Nephron progenitor cell (in vitro differentiated cells): ENCODE measurements around the gene CCDC120.

Experiments
- DNase-seq: peaks from one replicate; pipeline ENCODE4 v3.0.0; 2021
- H3K27ac Mint-ChIP-seq: 2 replicates; pipeline ENCODE4 v1.8.0; 2021; ENCODE audit warnings: mild to moderate bottlenecking, moderate library complexity, mixed read lengths
- H3K27me3 Mint-ChIP-seq: 2 replicates; pipeline ENCODE4 v1.8.0; 2021; ENCODE audit warnings: mild to moderate bottlenecking, low read depth, mixed read lengths; ENCODE audit not compliant: poor library complexity
- H3K36me3 Mint-ChIP-seq: 2 replicates; pipeline ENCODE4 v1.8.0; 2021; ENCODE audit warnings: low read depth, mixed read lengths
- H3K4me1 Mint-ChIP-seq: 2 replicates; pipeline ENCODE4 v1.8.0; 2021; ENCODE audit warnings: mixed read lengths
- H3K4me3 Mint-ChIP-seq: 2 replicates; pipeline ENCODE4 v1.8.0; 2021; ENCODE audit warnings: mild to moderate bottlenecking, moderate library complexity, mixed read lengths
- H3K9me3 Mint-ChIP-seq: 2 replicates; pipeline ENCODE4 v1.8.0; 2021; ENCODE audit warnings: mild to moderate bottlenecking, moderate library complexity, mixed read lengths
- TF ChIP-seq, protein P1 (sequence below): fragments of 200-600 bp; sonication (generic); IDR thresholded peaks from 2 replicates; pipeline ENCODE4 v1.5.0; 2021; ENCODE audit warnings: antibody characterized with exemption

CCDC120 gene

DNA sequence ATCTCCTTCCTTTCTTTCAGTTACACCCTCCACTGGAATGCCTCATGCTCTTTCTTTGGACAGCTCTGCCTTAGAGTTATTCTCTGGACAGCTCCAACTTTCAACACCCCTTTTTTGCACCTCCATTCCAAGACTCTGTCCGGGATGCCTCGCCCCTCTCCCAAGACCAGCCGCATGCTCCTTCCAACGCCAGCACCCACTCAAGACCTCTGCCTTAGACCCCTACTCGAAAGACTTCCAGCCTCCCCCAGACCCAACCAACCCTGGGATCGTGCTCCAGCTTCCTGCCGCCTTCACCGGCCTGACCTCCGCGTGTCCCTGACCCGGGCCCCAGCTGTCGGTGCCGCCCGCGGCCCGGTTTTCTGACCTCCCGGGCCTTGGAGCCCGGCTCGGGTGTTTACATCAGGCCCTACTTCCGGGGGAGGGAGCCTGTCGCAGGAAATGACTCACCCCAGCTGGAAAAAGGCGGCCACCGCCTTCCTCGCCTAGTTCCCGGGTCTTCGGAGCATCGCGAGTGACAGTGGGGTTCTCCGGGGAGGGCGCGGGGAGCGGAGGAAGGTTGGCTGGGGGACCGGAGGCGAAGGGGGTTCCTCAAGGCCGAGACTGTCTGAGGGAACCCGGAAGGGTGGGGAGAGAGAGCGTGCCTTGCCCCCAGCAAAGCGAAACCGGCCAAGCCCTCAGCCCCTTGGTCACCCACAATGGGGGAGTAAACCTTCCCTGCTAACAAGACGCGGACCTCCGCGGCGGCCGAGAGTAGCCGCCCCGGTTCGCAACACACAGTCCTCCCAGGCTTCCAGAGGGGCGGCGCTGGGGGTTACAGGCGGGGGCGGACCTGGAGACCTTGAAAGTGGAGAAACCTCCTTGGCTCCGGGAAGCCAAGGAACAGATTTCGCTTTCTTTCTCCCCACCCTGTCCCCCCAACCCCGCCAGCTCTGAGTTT lies 21.0 kb downstream of the CCDC120 start, which contains the start of gene WDR45:
TSS of gene WDR45 (minus strand) at position 399 of the 940 bp plus-strand sequence. CDS start 1,792 bp downstream, outside the sequence.
- H3K36me3 Mint-ChIP-seq, result no peaks in the 10 kb centered on the region
- TF ChIP-seq, protein P1, sequence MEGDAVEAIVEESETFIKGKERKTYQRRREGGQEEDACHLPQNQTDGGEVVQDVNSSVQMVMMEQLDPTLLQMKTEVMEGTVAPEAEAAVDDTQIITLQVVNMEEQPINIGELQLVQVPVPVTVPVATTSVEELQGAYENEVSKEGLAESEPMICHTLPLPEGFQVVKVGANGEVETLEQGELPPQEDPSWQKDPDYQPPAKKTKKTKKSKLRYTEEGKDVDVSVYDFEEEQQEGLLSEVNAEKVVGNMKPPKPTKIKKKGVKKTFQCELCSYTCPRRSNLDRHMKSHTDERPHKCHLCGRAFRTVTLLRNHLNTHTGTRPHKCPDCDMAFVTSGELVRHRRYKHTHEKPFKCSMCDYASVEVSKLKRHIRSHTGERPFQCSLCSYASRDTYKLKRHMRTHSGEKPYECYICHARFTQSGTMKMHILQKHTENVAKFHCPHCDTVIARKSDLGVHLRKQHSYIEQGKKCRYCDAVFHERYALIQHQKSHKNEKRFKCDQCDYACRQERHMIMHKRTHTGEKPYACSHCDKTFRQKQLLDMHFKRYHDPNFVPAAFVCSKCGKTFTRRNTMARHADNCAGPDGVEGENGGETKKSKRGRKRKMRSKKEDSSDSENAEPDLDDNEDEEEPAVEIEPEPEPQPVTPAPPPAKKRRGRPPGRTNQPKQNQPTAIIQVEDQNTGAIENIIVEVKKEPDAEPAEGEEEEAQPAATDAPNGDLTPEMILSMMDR, result no peak
- peaks cover 37% of the 10 kb centered on the region for H3K9me3 Mint-ChIP-seq
- no peaks in the 10 kb centered on the region for H3K27me3 Mint-ChIP-seq
- peak within 1 kb of the TSS; percentile 91 for H3K4me3 Mint-ChIP-seq
- peak within 1 kb of the TSS; percentile 97 for H3K27ac Mint-ChIP-seq
- H3K4me1 Mint-ChIP-seq, result peaks cover 12% of the 10 kb centered on the region
- DNase-seq, result peak; percentile 58

DNA sequence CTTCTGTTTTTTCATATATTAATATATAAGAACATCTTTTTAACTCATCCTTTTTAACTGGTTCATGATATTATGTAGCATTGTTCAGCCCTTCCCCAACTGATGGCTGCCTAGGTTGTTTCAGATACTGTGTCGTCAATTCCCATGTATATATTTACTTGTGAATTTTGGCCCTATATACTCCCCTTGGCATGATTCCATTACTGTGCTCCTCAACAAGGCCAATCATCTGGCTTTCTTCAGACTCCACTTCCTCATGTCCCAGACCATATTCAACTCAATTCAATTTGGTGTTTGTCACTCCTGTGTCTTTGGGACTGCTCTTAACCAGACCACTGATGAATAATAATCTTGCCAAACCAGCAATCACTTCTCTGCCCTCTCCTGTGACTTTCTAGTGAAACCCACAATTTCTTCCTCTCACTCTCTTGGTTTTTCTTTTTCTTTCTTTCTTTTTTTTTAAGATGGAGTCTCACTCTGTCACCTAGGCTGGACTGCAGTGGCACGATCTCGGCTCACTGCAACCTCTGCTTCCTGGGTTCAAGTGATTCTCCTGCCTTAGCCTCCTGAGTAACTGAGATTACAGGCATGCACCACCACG lies 23.6 kb downstream of the CCDC120 start:
- peaks cover 12% of the 10 kb centered on the region for H3K4me1 Mint-ChIP-seq
- DNase-seq, result no peak
- H3K4me3 Mint-ChIP-seq, result no peak overlapping the region
- no peak overlapping the region for H3K27ac Mint-ChIP-seq
- TF ChIP-seq, protein P1, result no peak
- peaks cover 41% of the 10 kb centered on the region for H3K9me3 Mint-ChIP-seq
- H3K36me3 Mint-ChIP-seq, result no peaks in the 10 kb centered on the region
- H3K27me3 Mint-ChIP-seq, result no peaks in the 10 kb centered on the region

DNA sequence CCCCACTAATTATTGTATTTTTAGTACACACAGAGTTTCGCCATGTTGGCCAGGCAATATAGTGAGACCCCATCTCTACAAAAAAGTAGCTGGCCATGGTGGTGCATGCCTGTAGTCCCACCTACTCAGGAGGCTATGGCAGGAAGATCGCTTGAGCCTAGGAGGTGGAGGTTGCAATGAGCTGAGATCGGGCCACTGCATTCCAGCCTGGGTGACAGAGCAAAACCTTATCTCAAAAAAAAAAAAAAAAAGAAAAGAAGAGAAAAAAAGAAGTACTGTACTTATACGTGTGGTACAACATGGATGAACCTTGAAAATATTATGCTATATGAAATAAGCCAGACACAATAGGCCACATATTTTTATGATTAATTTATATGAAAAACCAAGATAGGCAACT lies 30.8 kb downstream of the CCDC120 start:
- Mint-ChIP-seq H3K36me3 (no peaks in the 10 kb centered on the region), H3K9me3 (peaks cover 31% of the 10 kb centered on the region), H3K27me3 (no peaks in the 10 kb centered on the region), H3K27ac (no peak overlapping the region), H3K4me1 (no peaks in the 10 kb centered on the region), H3K4me3 (no peak overlapping the region)
- no peak for DNase-seq
- TF ChIP-seq, protein P1, result no peak

DNA sequence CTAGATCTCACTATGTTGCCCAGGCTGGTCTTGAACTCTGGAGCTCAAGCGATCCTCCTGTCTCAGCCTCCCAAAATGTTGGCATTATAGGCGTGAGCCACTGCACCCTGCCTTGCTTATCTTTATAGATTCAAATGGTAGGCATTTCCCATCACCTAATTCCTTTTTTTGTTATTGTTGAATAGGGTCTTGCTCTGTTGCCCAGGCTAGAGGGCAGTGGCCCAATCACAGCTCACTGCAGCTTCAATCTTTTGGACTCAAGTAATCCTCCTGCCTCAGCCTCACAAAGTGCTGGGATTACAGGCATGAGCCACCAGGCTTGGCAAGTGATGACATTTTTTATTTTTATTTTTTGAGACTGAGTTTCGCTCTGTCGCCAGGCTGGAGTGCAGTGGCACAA lies 37.6 kb downstream of the CCDC120 start:
- H3K9me3 Mint-ChIP-seq, result peaks cover 25% of the 10 kb centered on the region
- H3K4me3 Mint-ChIP-seq, result no peak overlapping the region
- TF ChIP-seq, protein P1, result no peak
- no peak for DNase-seq
- H3K36me3 Mint-ChIP-seq, result no peaks in the 10 kb centered on the region
- H3K4me1 Mint-ChIP-seq, result peaks cover under 1% of the 10 kb centered on the region
- H3K27me3 Mint-ChIP-seq, result no peaks in the 10 kb centered on the region
- H3K27ac Mint-ChIP-seq, result no peak overlapping the region

DNA sequence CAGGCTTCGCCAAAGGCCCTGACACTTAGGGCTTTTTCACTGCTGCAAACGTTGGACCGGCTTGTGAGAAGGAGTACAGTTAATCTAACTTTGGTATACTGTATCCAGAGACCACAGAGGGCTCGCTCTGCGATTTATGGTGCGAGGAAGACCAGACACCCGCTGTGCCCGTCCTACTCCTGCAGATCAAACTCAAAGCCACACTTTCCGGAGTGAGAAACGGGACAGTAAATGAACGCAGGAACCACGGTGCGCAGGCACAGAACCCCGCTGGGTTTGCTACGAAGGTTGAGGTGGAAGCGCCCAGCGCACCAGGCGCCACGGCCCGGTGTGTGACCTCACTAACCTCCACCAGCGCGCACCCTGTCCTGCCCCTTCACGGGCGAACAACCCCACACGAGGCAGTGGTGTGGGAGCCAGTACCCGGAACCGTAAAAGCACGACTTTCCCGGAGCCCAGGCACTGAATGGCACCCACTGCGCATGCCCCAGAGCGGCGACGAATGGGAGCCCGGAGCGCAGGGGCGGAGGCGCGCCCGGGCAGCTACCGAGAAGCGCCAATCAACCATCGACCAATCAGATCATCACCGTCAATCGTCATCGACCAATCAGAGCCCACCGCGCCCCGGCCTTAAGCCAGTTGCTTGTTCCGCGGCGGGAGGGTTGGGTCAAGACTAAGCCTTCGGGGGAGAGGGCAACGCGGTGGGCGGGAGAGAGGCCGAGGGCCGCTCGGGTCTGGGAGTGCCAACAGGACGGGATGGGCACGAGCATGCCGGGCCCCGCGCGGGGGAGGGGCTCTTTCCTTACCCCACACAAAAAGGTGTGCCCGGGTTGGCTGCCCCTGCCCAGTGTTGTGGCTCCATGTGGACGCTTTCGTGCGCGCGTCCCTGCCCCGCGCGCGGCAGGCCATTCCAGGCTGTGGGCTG lies 42.2 kb downstream of the CCDC120 start:
- peak; percentile 88 for DNase-seq
- Mint-ChIP-seq H3K36me3 (no peaks in the 10 kb centered on the region), H3K9me3 (peaks cover 39% of the 10 kb centered on the region), H3K4me1 (peaks cover 19% of the 10 kb centered on the region), H3K27me3 (no peaks in the 10 kb centered on the region), H3K27ac (peak overlapping the region; percentile 95), H3K4me3 (peak overlapping the region; percentile 85)
- TF ChIP-seq, protein P1, result no peak
